AG09309 (cell line): ENCODE measurements around the gene NUP107.
A peak's percentile ranks its signal among the peaks of the same experiment; 100 is the strongest.

Experiments
- DNase-seq: peaks from one replicate; pipeline ENCODE4 v3.0.0-alpha.2; 2010; ENCODE audit warnings: low read depth
- H3K4me3 ChIP-seq: 2 replicates; pipeline ENCODE4 v1.5.1; 2011; ENCODE audit warnings: mild to moderate bottlenecking, low read depth, low read length, moderate library complexity; ENCODE audit not compliant: control insufficient read depth
- CTCF ChIP-seq: IDR thresholded peaks from 2 replicates; pipeline ENCODE4 v1.5.1; 2011; ENCODE audit warnings: mild to moderate bottlenecking, low read depth, low read length, inconsistent platforms; ENCODE audit not compliant: insufficient read depth, control insufficient read depth; ENCODE audit errors: missing control alignments

NUP107 gene

GRCh38 chr12:68733661-68734071 lies 46.9 kb downstream of the NUP107 start:
- no peak for TF ChIP-seq CTCF
- DNase-seq: peak; percentile 48
- H3K4me3 ChIP-seq: no peak overlapping the region

GRCh38 chr12:68739891-68740290 lies 53.1 kb downstream of the NUP107 start:
- DNase-seq: no peak

GRCh38 chr12:68743356-68743755 lies 56.6 kb downstream of the NUP107 start:
- no peak overlapping the region for H3K4me3 ChIP-seq
- DNase-seq: no peak
- no peak for TF ChIP-seq CTCF

More at GRCh38 chr12:68739891-68740290, 53.1 kb downstream of the NUP107 start:
- no peak overlapping the region for H3K4me3 ChIP-seq
- no peak for TF ChIP-seq CTCF

- TF ChIP-seq CTCF: no peak
- no peak for DNase-seq
- H3K4me3 ChIP-seq: peak overlapping the region; percentile 89
Measured at GRCh38 chr12:68745376-68745903, 58.7 kb downstream of the NUP107 start.

- TF ChIP-seq CTCF: no peak
- peak; percentile 18 for DNase-seq
- peak within 1 kb of the TSS; percentile 89 for H3K4me3 ChIP-seq
Measured at GRCh38 chr12:68745904-68746571, 59.3 kb downstream of the NUP107 start, which contains the start of gene SLC35E3. Gene SLC35E3 (plus strand): TSS chr12:68746176. CDS start chr12:68746378, 202 bp downstream.

GRCh38 chr12:68746572-68747180 lies 59.9 kb downstream of the NUP107 start:
- peak overlapping the region; percentile 89 for H3K4me3 ChIP-seq
- TF ChIP-seq CTCF: no peak
- peak; percentile 23 for DNase-seq
